GM04504 (cell line): ENCODE measurements around the gene HMBS.
"Not testable (repeated sequence)": the region's sequence is repeated elsewhere in the genome, so short reads cannot be mapped to it uniquely, and the experiment has no call there.

Experiments
- DNase-seq: peaks from one replicate; pipeline ENCODE4 v3.0.0-alpha.2; 2012; ENCODE audit warnings: low read depth

The HMBS gene

GRCh38 chr11:119084663-119085436 is at the start of gene HMBS:
HMBS (plus strand) TSS chr11:119084881; CDS start chr11:119085034, 153 bp downstream.
- DNase-seq: peak; percentile 93

GRCh38 chr11:119038884-119039283 is 45.8 kb upstream of the HMBS start:
- DNase-seq: no peak

GRCh38 chr11:119039471-119039870 is 45.2 kb upstream of the HMBS start:
- not testable (repeated sequence) for DNase-seq

- DNase-seq: no peak
Measured at GRCh38 chr11:119041821-119042514, 42.7 kb upstream of the HMBS start.

- DNase-seq: no peak
Measured at GRCh38 chr11:119042927-119043326, 41.8 kb upstream of the HMBS start.

GRCh38 chr11:119044708-119045107 is 40.0 kb upstream of the HMBS start:
- DNase-seq: no peak

- DNase-seq: no peak
Measured at GRCh38 chr11:119046489-119046888, 38.2 kb upstream of the HMBS start.

- DNase-seq: no peak
Measured at GRCh38 chr11:119047205-119047604, 37.5 kb upstream of the HMBS start.

- no peak for DNase-seq
Measured at GRCh38 chr11:119048644-119049043, 36.0 kb upstream of the HMBS start.

GRCh38 chr11:119049081-119049480 is 35.6 kb upstream of the HMBS start:
- no peak for DNase-seq

- DNase-seq: no peak
Measured at GRCh38 chr11:119051440-119052162, 33.1 kb upstream of the HMBS start.

- no peak for DNase-seq
Measured at GRCh38 chr11:119052163-119052814, 32.4 kb upstream of the HMBS start.

- DNase-seq: no peak
Measured at GRCh38 chr11:119054418-119054817, 30.3 kb upstream of the HMBS start.

- no peak for DNase-seq
Measured at GRCh38 chr11:119055901-119056300, 28.8 kb upstream of the HMBS start.

GRCh38 chr11:119056421-119056999 is 28.2 kb upstream of the HMBS start:
- no peak for DNase-seq

GRCh38 chr11:119057000-119057769 is 27.5 kb upstream of the HMBS start, which contains the start of gene HYOU1:
HYOU1 (minus strand) TSS chr11:119057205; CDS start chr11:119056160, 1,045 bp downstream.
- peak; percentile 89 for DNase-seq

GRCh38 chr11:119059128-119059527 is 25.6 kb upstream of the HMBS start:
- DNase-seq: not testable (repeated sequence)

- DNase-seq: no peak
Measured at GRCh38 chr11:119061256-119061655, 23.4 kb upstream of the HMBS start.

- DNase-seq: peak; percentile 42
Measured at GRCh38 chr11:119062779-119063178, 21.9 kb upstream of the HMBS start.

GRCh38 chr11:119065369-119065768 is 19.3 kb upstream of the HMBS start:
- no peak for DNase-seq
